PC-9 (cell line): ENCODE data around the gene ABR. TPM values are rescaled to one million over a fixed set of nuclear protein-coding genes. Genes with fewer than 3 reads are reported as not detected.

ENCODE experiments used
- BruUV-seq: library from RNA; stranded (reverse); fragments of 400-500 nt; replicated peaks from 2 replicates; lab custom pipeline; 2021; lab: Mats Ljungman, UMichigan
- CTCF ChIA-PET: fragments of 300-600 bp; sonication (Branson Sonifier 250); formaldehyde crosslinking; loops from one replicate; lab custom pipeline; 2022; ENCODE audit warnings: antibody characterized with exemption; lab: Charles Lee
- POLR2A ChIA-PET: fragments of 300-600 bp; sonication (Branson Sonifier 250); formaldehyde crosslinking; loops from one replicate; lab custom pipeline; 2022; ENCODE audit warnings: antibody characterized with exemption; ENCODE audit not compliant: unreplicated experiment; lab: Charles Lee
- DNase-seq, 2 experiments: peaks; one replicate each; pipeline versions ENCODE4 v3.0.0 to v3.0.0-alpha.2; 2015 to 2022; ENCODE audit warnings: mixed read lengths in 1 of 2
- H2AFZ ChIP-seq: fragments of 200-600 bp; sonication (generic); 2 replicates; pipeline ENCODE4 v1.8.1; 2017; ENCODE audit warnings: antibody characterized with exemption
- H3F3A ChIP-seq: fragments of 200-600 bp; sonication (generic); 2 replicates; pipeline ENCODE4 v1.8.1; 2017; ENCODE audit warnings: antibody characterized with exemption, mild to moderate bottlenecking, low read depth; ENCODE audit not compliant: insufficient read depth
- H3K27ac ChIP-seq: fragments of 200-600 bp; sonication (generic); 2 replicates; pipeline ENCODE4 v1.6.1; 2016; ENCODE audit warnings: mixed run types
- H3K27me3 ChIP-seq: fragments of 200-600 bp; sonication (generic); 2 replicates; pipeline ENCODE4 v1.6.1; 2016; ENCODE audit warnings: low read depth, mixed run types; ENCODE audit not compliant: insufficient read depth
- H3K36me3 ChIP-seq: fragments of 200-600 bp; sonication (generic); 2 replicates; pipeline ENCODE4 v1.6.1; 2016; ENCODE audit warnings: low read depth, mixed run types
- H3K4me1 ChIP-seq: fragments of 200-600 bp; sonication (generic); replicated peaks from 2 replicates; pipeline ENCODE4 v1.6.1; 2016; ENCODE audit warnings: mixed run types; ENCODE audit not compliant: insufficient read depth
- H3K4me2 ChIP-seq: fragments of 200-600 bp; sonication (generic); 2 replicates; pipeline ENCODE4 v1.6.1; 2017; ENCODE audit warnings: mixed run types
- H3K4me3 ChIP-seq: fragments of 200-600 bp; sonication (generic); 2 replicates; pipeline ENCODE4 v1.6.1; 2016; ENCODE audit warnings: mixed run types
- H3K79me2 ChIP-seq: fragments of 200-600 bp; sonication (generic); 2 replicates; pipeline ENCODE4 v1.6.1; 2017; ENCODE audit warnings: low read depth, mixed run types
- H3K9me2 ChIP-seq: fragments of 200-600 bp; sonication (generic); 2 replicates; pipeline ENCODE4 v1.8.1; 2017; ENCODE audit warnings: mild to moderate bottlenecking; ENCODE audit not compliant: insufficient read depth
- H3K9me3 ChIP-seq: fragments of 200-600 bp; sonication (generic); 2 replicates; pipeline ENCODE4 v1.8.1; 2016; ENCODE audit warnings: low read depth; ENCODE audit not compliant: insufficient read depth
- H4K20me1 ChIP-seq: fragments of 200-600 bp; sonication (generic); 2 replicates; pipeline ENCODE4 v1.8.1; 2017; ENCODE audit not compliant: insufficient read depth
- CTCF ChIP-seq: fragments of 200-600 bp; sonication (generic); conservative IDR thresholded peaks from 2 replicates; pipeline ENCODE4 v1.6.1; 2017; ENCODE audit warnings: mixed run types, antibody characterized with exemption, mild to moderate bottlenecking, moderate library complexity
- EZH2 ChIP-seq: fragments of 200-600 bp; sonication (generic); IDR thresholded peaks from 2 replicates; pipeline ENCODE4 v1.8.0; 2017; ENCODE audit warnings: antibody characterized with exemption, low read depth
- intact Hi-C: fragments of 100-400 bp; cut with micrococcal nuclease; formaldehyde crosslinking; loops from one replicate; pipeline ENCODE4 v1.10.0; 2022; ENCODE audit not compliant: unreplicated experiment
- total RNA-seq: library from RNA; stranded (reverse); gene quantifications from 2 replicates; pipeline ENCODE4 v1.2.3, GENCODE V29; 2021

Gene ABR
- total RNA-seq, 1 experiment from 2014 or later, result 76.0 TPM

- no TSS peak for BruUV-seq
- ChIA-PET CTCF (interaction anchor here (0.5 kb wide), 1 partner anchor 21 kb away, joined by 5 read pairs; no protein-coding TSS in a partner anchor), POLR2A (interaction anchor here (0.6 kb wide), 1 partner anchor 14 kb away, joined by 7 read pairs; no protein-coding TSS in a partner anchor)
- H3K4me2 ChIP-seq, result no peak overlapping the region
- no peak overlapping the region for H3K27ac ChIP-seq
- TF ChIP-seq CTCF (no peak), EZH2 (no peak)
- no peaks in the 10 kb centered on the region for H3K36me3 ChIP-seq
- H3F3A ChIP-seq, result peaks cover 7% of the 10 kb centered on the region; the same call in 1 of the 2 replicates
- no peak overlapping the region for H3K4me3 ChIP-seq
- intact Hi-C loops, result no loop called here
- no peaks in the 10 kb centered on the region for H3K79me2 ChIP-seq
- no peak overlapping the region for H2AFZ ChIP-seq
- H3K27me3 ChIP-seq, result peaks cover 14% of the 10 kb centered on the region; the same call in 1 of the 2 replicates
- no peak for DNase-seq
- H4K20me1 ChIP-seq, result no peaks in the 10 kb centered on the region
- no peaks in the 10 kb centered on the region for H3K4me1 ChIP-seq
- H3K9me3 ChIP-seq, result no peaks in the 10 kb centered on the region
- H3K9me2 ChIP-seq, result no peaks in the 10 kb centered on the region
Measured at GRCh38 chr17:1192911-1193699, 13.3 kb upstream of the ABR start.

DNA sequence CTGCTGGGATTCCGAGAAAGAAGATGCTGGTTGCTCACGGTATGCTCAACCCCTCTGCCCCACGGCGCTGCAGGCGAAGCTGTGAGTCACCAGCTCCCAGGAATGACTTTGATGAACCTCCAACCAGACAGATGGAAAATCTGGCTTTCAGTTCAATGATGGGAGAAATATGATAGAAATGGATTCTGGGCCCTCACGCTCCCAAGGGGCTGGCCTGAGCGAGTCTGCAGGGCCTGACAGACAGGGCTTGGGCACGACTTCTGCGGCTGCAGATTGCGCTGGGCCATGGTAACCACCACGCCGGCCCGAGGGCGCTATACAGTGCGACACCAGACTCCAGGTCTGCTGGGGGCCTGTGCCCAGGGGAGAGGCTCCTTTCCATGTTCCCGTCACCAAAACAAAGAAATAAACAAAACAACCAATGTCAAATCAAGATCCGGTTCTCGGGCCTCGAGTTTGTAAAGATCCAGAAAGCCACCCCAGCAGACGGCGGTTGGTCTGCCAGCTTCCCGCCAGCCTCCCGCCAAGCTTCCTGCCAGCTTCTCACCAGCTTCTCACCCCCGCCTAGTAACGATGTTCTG, 11.1 kb upstream of the ABR start:
- Histone ChIP-seq H3K36me3 (no peaks in the 10 kb centered on the region), H3K27me3 (peaks cover 14% of the 10 kb centered on the region; the same call in 1 of the 2 replicates), H3K4me3 (no peak overlapping the region), H3K9me3 (no peaks in the 10 kb centered on the region), H3K27ac (no peak overlapping the region), H2AFZ (no peak overlapping the region), H3K4me1 (no peaks in the 10 kb centered on the region), H3K4me2 (no peak overlapping the region), H3F3A (peaks cover 7% of the 10 kb centered on the region; the same call in 1 of the 2 replicates), H3K79me2 (no peaks in the 10 kb centered on the region), H3K9me2 (no peaks in the 10 kb centered on the region), H4K20me1 (no peaks in the 10 kb centered on the region)
- intact Hi-C loops, result no loop called here
- TF ChIP-seq EZH2, result no peak
- no peak for TF ChIP-seq CTCF
- no TSS peak for BruUV-seq
- ChIA-PET CTCF (interaction anchor here (1.0 kb wide), 1 partner anchor 133 kb away, joined by 9 read pairs; no protein-coding TSS in a partner anchor), POLR2A (no interaction called here)
- DNase-seq, result peak in 1 of 2 experiments; percentile 43

GRCh38 chr17:1188812-1189504, 9.2 kb upstream of the ABR start:
- no TSS peak for BruUV-seq
- peaks cover 14% of the 10 kb centered on the region; the same call in 1 of the 2 replicates for H3K27me3 ChIP-seq
- H4K20me1 ChIP-seq, result no peaks in the 10 kb centered on the region
- no peaks in the 10 kb centered on the region for H3K4me1 ChIP-seq
- no peak overlapping the region for H3K27ac ChIP-seq
- no peaks in the 10 kb centered on the region for H3K79me2 ChIP-seq
- no peak for DNase-seq
- intact Hi-C loops, result loop anchor here (5.0 kb wide), 1 partner anchor 397 kb away; no protein-coding TSS in a partner anchor
- H3F3A ChIP-seq, result peaks cover 5% of the 10 kb centered on the region; the same call in 1 of the 2 replicates
- TF ChIP-seq CTCF (no peak), EZH2 (no peak)
- H2AFZ ChIP-seq, result no peak overlapping the region
- no peaks in the 10 kb centered on the region for H3K9me3 ChIP-seq
- no peak overlapping the region for H3K4me3 ChIP-seq
- no peaks in the 10 kb centered on the region for H3K9me2 ChIP-seq
- POLR2A ChIA-PET, result no interaction called here
- no peaks in the 10 kb centered on the region for H3K36me3 ChIP-seq
- CTCF ChIA-PET, result no interaction called here
- H3K4me2 ChIP-seq, result no peak overlapping the region
